Activated CD4-positive, alpha-beta T cell treated with anti-CD3 and anti-CD28 coated beads, Interleukin-2, amount 50 U/mL, for 48 hours (primary cell): ENCODE results near the gene CHCHD6.

Experiments used
- DNase-seq, 2 experiments: peaks; one replicate each; pipeline ENCODE4 v3.0.0-alpha.2; 2020

CHCHD6 gene

DNA sequence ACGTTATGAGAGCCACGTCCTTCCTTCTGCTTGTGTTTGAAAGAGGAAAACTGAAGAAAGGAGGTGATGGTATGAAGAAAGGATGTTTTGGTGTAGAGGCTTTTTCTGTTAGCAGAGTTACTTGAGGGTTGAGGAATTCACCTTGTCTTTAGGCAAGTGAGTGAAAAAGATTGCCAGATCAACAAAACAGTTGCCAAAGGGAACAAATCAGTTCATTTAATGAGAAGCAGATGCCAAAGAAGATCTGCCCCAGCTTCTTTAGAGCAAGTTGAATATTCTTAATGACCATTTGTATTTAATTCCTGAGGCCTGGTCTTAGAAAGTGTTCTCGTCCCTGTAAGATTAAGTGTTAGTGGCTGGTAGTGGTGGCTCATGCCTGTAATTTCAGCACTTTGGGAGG is 2.6 kb downstream of the CHCHD6 start:
- DNase-seq: no peak

DNA sequence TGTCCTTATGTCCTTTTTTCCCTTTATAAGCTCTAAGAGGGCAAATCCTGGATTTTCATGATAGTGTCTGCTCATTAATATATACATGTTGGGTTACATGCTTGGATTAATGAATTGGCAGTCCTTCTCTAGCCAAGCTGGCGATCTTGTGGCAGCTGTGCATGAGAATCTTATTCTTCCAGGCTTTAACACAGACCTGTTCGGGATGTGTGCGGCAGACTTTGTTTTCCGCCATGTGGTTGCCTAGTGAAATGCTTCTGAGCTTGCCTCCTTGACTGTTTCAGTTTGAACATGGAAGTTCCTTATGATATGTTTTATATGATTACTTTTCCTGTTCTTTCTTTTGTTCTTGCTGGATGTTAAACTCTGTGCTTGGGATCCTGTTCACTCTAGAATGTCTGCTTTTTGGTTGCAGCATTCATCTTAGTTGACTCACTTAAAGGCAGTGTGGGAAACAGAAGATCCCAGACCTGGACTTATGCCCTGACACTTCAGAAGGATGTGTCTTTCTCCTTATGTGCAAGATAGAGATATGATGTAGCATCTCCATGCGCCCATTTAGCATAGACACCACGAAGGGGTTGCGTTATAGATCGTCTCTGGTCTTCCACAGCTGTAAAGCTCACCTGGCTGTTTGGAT is 7.2 kb downstream of the CHCHD6 start:
- DNase-seq: no peak

GRCh38 chr3:126713199-126713598 is 9.2 kb downstream of the CHCHD6 start:
- DNase-seq: no peak

GRCh38 chr3:126714276-126714900 is 10.3 kb downstream of the CHCHD6 start:
- no peak for DNase-seq

GRCh38 chr3:126714921-126715320 is 10.9 kb downstream of the CHCHD6 start:
- DNase-seq: no peak

DNA sequence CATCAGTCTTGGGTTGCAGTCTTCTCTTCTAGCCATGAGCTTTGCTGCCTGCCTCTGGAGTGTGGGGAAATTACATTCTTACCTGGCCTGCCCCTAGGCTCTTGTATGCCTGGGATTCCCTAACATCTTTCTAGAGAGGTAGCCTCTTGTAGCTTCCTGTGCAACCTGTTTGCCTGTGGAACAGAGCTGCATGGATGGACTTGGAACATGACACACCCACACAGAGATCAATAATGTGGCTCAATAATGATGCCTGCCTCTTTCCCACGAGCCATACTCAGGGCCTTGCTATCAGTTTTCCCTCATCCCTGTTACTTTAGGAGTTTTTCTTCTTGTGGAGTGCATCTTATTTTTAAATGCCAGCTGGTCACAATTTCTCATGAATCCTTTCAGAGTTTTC is 11.4 kb downstream of the CHCHD6 start:
- DNase-seq: no peak

DNA sequence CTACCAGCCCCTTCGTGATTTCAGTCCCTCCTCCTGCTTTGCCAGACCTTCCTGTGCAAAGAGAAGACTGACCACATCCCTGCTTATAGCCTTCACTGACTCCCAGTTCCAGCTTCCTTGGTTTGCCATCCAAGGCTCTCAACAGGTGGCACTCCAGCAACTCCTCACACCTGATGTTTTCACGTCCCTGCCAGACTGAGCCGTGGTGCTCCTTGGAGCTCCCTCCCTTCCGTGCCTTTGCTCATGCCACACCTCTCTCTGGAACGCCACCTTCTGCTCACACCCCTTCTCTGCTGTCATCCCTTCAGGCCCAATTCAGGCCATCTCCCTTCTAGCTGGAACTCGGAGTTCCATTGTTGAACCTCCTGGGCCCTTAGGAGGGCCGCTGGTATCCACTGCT is 12.0 kb downstream of the CHCHD6 start:
- no peak for DNase-seq

GRCh38 chr3:126718561-126719445 is 14.8 kb downstream of the CHCHD6 start:
- DNase-seq: no peak

- DNase-seq: no peak
Measured at GRCh38 chr3:126720596-126720995, 16.6 kb downstream of the CHCHD6 start.

DNA sequence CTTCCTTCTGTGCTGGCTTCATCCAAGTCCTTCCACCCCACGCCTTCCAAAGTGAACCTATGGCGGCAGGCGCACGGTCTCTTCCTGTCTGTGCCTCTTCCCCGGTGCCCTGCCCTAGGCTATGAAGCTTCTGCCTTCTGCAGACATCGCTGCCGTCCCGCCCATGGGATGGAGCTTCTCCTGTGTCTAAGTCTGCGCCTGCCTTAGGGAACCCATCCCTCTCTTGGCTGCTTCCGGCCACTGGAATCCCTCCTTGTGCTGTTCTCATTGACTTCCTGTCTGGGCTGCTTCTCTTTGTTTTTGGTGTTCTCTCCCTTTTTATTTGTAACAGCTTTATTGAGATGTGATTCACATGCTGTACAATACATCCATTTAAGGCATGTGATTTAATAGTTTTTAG is 17.2 kb downstream of the CHCHD6 start:
- DNase-seq: no peak

DNA sequence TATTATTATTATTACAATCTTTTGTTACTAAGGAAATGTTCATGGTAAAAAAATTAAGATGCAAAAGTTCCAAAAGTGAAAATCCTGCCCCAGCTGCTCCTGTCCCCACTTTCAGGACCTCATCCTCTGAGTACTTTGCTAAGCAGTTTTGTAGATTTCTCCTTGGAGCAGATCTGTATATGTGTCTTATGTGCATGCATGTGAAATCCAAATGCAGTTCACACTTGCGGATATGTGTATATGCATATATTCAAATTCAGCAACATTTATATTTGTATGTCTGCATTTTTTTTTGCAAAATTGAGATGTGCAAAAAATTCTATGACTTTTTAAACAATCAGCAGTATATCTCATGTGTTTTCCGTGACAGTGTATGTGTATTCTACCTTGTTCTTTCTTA is 19.2 kb downstream of the CHCHD6 start:
- no peak for DNase-seq

GRCh38 chr3:126723801-126724200 is 19.8 kb downstream of the CHCHD6 start:
- DNase-seq: no peak

GRCh38 chr3:126728680-126729079 is 24.6 kb downstream of the CHCHD6 start:
- no peak for DNase-seq

DNA sequence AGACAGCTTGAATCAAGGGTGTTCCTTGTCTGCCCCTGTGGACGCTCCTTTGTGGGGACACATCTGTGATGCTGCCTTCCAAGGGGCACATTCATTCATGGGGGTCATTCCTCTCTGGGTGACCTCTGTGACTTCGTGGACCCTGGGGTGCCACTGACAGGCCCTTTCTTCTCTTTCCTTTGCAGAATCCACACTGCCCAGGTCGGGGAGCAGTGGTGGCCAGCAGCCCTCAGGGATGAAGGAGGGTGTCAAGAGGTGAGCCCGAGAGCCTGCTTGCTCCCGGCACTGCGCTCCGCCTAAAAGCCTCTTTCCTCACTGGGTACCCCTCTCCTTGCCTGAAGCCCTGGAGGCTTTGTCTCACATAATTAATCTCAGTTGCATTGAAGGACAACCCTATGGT is 26.3 kb downstream of the CHCHD6 start:
- DNase-seq: no peak

GRCh38 chr3:126731044-126731443 is 27.0 kb downstream of the CHCHD6 start:
- DNase-seq: no peak

DNA sequence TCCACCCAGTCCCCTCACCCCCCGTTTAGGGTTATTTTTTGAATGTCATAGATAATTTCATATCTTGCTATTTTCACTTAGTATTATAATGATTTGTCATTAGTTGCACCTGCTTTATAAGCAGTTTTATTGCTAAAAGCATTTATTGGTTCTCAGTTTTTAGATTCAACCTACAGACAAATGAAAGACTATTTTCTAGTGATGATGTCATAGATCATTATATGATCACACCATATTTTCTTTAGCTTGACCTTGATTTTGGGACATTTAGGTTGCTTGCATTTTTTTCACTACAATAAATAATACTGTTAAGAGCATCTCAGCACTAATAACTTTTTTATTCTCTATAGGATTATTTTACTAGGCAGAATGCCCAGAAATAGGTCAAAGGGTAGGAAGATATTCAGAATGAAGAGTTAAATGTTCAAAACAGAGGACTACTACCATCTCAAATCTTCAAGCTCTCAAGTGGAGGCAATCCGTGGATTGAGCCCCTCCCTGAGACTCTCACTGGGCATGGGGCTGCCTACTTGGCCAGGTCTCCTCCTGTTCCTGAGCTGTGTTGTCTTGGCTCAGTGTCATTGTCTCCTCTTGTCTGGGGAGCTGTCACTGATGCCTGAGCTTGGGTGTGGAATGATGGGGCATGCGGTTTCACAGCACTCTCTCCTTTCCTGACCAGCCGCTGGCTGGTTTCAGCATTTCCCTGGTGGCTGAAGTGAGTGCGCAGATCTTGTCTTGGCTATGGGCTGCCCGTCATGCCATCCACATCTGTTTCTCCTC is 28.4 kb downstream of the CHCHD6 start:
- DNase-seq: no peak

DNA sequence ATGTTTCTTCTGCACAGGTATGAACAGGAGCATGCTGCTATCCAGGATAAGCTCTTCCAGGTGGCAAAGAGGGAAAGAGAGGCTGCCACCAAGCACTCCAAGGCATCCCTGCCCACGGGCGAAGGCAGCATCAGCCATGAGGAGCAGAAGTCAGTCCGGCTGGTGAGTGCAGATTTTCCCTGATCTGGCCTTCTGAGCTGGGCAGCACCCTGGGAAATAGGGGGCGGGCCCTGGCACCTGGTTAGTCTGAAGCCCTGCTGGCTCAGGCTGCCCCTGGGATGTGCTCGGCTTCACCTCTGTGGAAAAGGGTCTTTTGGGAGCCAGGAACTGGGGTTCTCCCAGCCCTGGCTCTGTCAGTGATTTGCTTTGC is 29.0 kb downstream of the CHCHD6 start:
- DNase-seq: no peak

GRCh38 chr3:126734106-126734723 is 30.2 kb downstream of the CHCHD6 start:
- DNase-seq: no peak

- no peak for DNase-seq
Measured at GRCh38 chr3:126737527-126737926, 33.5 kb downstream of the CHCHD6 start.

GRCh38 chr3:126742057-126742456 is 38.0 kb downstream of the CHCHD6 start:
- no peak for DNase-seq

DNA sequence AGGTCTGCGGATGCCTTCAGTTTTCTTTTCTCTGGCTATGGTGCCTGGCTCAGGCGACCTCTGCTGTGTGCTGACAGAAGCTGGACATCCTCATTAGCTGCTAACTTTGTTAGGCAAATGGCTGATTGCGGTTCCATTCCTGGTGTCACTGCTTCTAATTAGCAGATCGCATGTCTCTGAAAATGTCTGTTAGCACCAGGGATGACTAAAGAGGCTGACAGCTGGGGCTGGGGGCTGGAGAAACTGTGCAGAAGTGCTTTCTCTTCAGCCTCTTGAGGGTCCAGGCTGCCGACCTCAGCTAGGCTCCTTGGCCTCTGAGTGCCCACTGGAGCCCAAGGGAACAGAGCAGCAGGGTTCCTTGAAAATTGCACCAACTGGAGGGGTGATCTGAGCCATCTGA is 39.3 kb downstream of the CHCHD6 start:
- no peak for DNase-seq

GRCh38 chr3:126743781-126744180 is 39.7 kb downstream of the CHCHD6 start:
- no peak for DNase-seq
